DOHH2 (cell line): ENCODE measurements around the gene CLIP2.

ENCODE experiments used
- H3F3A ChIP-seq: fragments of 200-600 bp; sonication (generic), shearing (Covaris generic); 2 replicates; pipeline ENCODE4 v1.6.0; 2016; ENCODE audit warnings: antibody characterized with exemption, mild to moderate bottlenecking; ENCODE audit not compliant: control insufficient read depth, insufficient read depth
- H3K27ac ChIP-seq: fragments of 200-600 bp; sonication (generic); 2 replicates; pipeline ENCODE4 v1.5.1; 2014; ENCODE audit warnings: low read depth, mild to moderate bottlenecking, low read length, moderate library complexity
- H3K27me3 ChIP-seq: fragments of 200-600 bp; sonication (generic); 2 replicates; pipeline ENCODE4 v1.6.1; 2014; ENCODE audit warnings: mild to moderate bottlenecking, low read length, mixed read lengths; ENCODE audit not compliant: control insufficient read depth
- H3K36me3 ChIP-seq: fragments of 200-600 bp; sonication (generic); 2 replicates; pipeline ENCODE4 v1.6.1; 2014; ENCODE audit warnings: mild to moderate bottlenecking, low read length, moderate library complexity, mixed read lengths; ENCODE audit not compliant: control insufficient read depth
- H3K4me1 ChIP-seq: fragments of 200-600 bp; sonication (generic); 2 replicates; pipeline ENCODE4 v1.6.1; 2014; ENCODE audit warnings: mild to moderate bottlenecking, low read length, mixed read lengths; ENCODE audit not compliant: control insufficient read depth
- H3K4me2 ChIP-seq: fragments of 200-600 bp; sonication (generic); 2 replicates; pipeline ENCODE4 v1.6.0; 2014; ENCODE audit warnings: mild to moderate bottlenecking, low read length, moderate library complexity
- H3K4me3 ChIP-seq: fragments of 200-600 bp; sonication (generic); 2 replicates; pipeline ENCODE4 v1.5.1; 2014; ENCODE audit warnings: mild to moderate bottlenecking, low read length, mixed read lengths
- H3K79me2 ChIP-seq: fragments of 200-600 bp; sonication (generic); 2 replicates; pipeline ENCODE4 v1.6.1; 2014; ENCODE audit warnings: mild to moderate bottlenecking, low read length, mixed read lengths; ENCODE audit not compliant: control insufficient read depth
- H3K9me2 ChIP-seq: fragments of 200-600 bp; sonication (generic); replicated peaks from 2 replicates; pipeline ENCODE4 v1.6.1; 2014; ENCODE audit warnings: mild to moderate bottlenecking, low read length, mixed read lengths; ENCODE audit not compliant: control insufficient read depth
- H3K9me3 ChIP-seq: fragments of 200-600 bp; sonication (generic); 2 replicates; pipeline ENCODE4 v1.6.1; 2014; ENCODE audit warnings: antibody characterized with exemption, low read length, mixed read lengths; ENCODE audit not compliant: control insufficient read depth, insufficient read depth
- H4K20me1 ChIP-seq: fragments of 200-600 bp; sonication (generic); 2 replicates; pipeline ENCODE4 v1.6.0; 2014; ENCODE audit warnings: low read depth, mild to moderate bottlenecking, antibody characterized with exemption, low read length, moderate library complexity; ENCODE audit not compliant: control insufficient read depth, insufficient read depth
- CTCF ChIP-seq: fragments of 200-600 bp; sonication (generic); IDR thresholded peaks from one replicate; pipeline ENCODE4 v1.5.1; 2014; ENCODE audit warnings: antibody characterized with exemption, mild to moderate bottlenecking, low read depth, low read length; ENCODE audit not compliant: poor library complexity, severe bottlenecking
- EZH2phosphoT487 ChIP-seq: fragments of 200-600 bp; sonication (generic); IDR thresholded peaks from 2 replicates; pipeline ENCODE4 v1.6.1; 2017; ENCODE audit warnings: borderline replicate concordance, mild to moderate bottlenecking, antibody characterized with exemption, low read length, moderate library complexity, mixed read lengths

The CLIP2 gene

GRCh38 chr7:74280985-74281384 lies 8.2 kb upstream of the CLIP2 start:
- Histone ChIP-seq H3F3A (peaks cover 10% of the 10 kb centered on the region), H4K20me1 (no peaks in the 10 kb centered on the region), H3K4me3 (no peak overlapping the region), H3K9me3 (no peaks in the 10 kb centered on the region), H3K27ac (no peak overlapping the region), H3K9me2 (no peaks in the 10 kb centered on the region), H3K36me3 (no peaks in the 10 kb centered on the region), H3K4me2 (peak overlapping the region; percentile 5; the same call in 1 of the 2 replicates), H3K79me2 (no peaks in the 10 kb centered on the region), H3K27me3 (no peaks in the 10 kb centered on the region), H3K4me1 (peaks cover 73% of the 10 kb centered on the region)
- TF ChIP-seq CTCF (no peak), EZH2phosphoT487 (no peak)

- peaks cover 10% of the 10 kb centered on the region for H3F3A ChIP-seq
- no peaks in the 10 kb centered on the region for H3K9me2 ChIP-seq
- no peaks in the 10 kb centered on the region for H3K9me3 ChIP-seq
- H3K27ac ChIP-seq = no peak overlapping the region
- peaks cover 64% of the 10 kb centered on the region for H3K4me1 ChIP-seq
- H3K36me3 ChIP-seq = no peaks in the 10 kb centered on the region
- H4K20me1 ChIP-seq = no peaks in the 10 kb centered on the region
- H3K4me2 ChIP-seq = no peak overlapping the region; the same call in 1 of the 2 replicates
- no peak overlapping the region for H3K4me3 ChIP-seq
- no peaks in the 10 kb centered on the region for H3K27me3 ChIP-seq
- H3K79me2 ChIP-seq = no peaks in the 10 kb centered on the region
- no peak for TF ChIP-seq CTCF
- TF ChIP-seq EZH2phosphoT487 = no peak
Measured at GRCh38 chr7:74282748-74283459, 6.3 kb upstream of the CLIP2 start.

- no peaks in the 10 kb centered on the region for H3K9me3 ChIP-seq
- no peaks in the 10 kb centered on the region for H4K20me1 ChIP-seq
- H3F3A ChIP-seq = peaks cover 10% of the 10 kb centered on the region
- H3K4me2 ChIP-seq = peak overlapping the region; percentile 39
- no peak overlapping the region for H3K4me3 ChIP-seq
- no peak for TF ChIP-seq CTCF
- no peak for TF ChIP-seq EZH2phosphoT487
- no peaks in the 10 kb centered on the region for H3K79me2 ChIP-seq
- no peak overlapping the region for H3K27ac ChIP-seq
- H3K27me3 ChIP-seq = no peaks in the 10 kb centered on the region
- H3K36me3 ChIP-seq = no peaks in the 10 kb centered on the region
- H3K4me1 ChIP-seq = peaks cover 64% of the 10 kb centered on the region
- no peaks in the 10 kb centered on the region for H3K9me2 ChIP-seq
Measured at GRCh38 chr7:74283858-74284447, 5.3 kb upstream of the CLIP2 start.
